Right lung (tissue), 5 donors: Measurements from ENCODE around the gene RAB27B. TPM values are rescaled to one million over a fixed set of nuclear protein-coding genes. Genes with fewer than 3 reads are reported as not detected.
"Not testable (repeated sequence)": the region's sequence is repeated elsewhere in the genome, so short reads cannot be mapped to it uniquely, and the experiment has no call there.

Source experiments
- DNase-seq, 2 donors: peaks; one replicate each; pipeline ENCODE4 v3.0.0-alpha.2; 2013
- polyA plus RNA-seq, 5 donors: library from polyadenylated mRNA; unstranded; fragments of 120-200 nt; gene quantifications; one replicate each; pipeline versions ENCODE4 v1.2.1 to v1.2.3, GENCODE V29; 2013; ENCODE audit warnings: inconsistent platforms in 1 of 5, low replicate concordance in 1 of 5; ENCODE audit not compliant: insufficient read length in 5 of 5, insufficient read depth in 1 of 5

RAB27B gene
- polyA plus RNA-seq, 5 donors, result 4.9 to 12.0 (median 9.3) TPM

DNA sequence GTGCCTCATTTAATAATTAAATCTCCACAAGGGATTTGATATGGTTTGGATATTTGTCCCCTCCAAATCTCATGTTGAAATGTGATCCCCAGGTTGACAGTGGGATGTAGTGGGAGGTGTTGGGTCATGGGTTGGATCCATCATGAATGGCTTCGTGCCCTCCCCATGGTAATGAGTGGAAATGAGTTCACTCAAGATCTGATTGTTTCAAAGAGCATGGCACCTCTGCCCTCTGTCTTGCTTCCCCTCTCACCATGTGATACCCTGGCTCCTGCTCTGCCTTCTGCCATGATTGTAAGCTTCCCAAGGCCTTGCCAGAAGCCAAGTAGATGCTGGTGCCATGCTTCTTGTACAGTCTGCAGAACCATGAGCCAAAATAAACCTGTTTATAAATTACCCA, 15.0 kb upstream of the RAB27B start:
- DNase-seq, result no peak

DNA sequence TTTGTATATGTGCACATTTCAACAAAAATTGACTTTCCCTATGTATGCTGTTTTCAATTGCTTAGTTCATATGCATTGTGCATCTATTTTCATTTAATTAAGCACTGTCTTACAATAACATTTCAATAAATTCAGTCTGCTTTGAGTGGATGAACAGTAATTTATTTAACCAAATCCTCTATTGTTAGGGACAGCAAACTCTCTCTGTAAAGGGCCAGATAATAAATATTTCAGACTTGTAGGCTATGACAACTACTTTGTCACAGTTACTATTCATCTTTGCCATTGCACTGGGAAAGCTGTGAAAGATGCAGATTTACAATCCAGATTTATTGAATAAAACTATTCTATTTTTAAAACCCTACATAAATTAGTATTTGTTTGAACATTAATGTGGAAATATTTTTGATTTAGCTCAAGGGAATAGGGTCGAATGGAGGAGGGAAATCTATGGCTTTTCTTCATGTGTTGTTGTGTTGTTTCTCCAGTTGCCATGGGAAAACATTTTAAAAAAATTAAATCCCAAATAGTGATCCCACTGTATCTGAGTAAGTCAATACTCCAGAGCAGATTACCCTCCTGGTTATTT, 14.2 kb upstream of the RAB27B start:
- DNase-seq, result no peak

DNA sequence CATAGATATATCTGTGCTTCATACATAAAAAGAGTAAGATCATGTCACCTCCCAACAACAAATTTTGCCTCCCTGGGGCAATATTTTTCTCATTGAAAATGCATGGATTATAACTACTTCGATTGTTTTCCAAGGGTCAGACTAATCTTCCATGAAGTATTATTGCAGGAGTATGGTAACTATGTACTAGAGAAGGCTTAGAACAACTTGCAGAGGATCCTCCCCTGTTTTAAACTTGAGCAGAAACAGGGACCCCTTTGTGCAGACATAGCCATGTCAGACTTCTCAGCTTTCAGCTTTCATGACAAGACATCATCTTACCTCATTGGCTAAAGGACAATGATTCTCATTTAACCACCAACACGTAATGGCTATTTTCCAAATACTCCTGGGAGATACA, 13.2 kb upstream of the RAB27B start:
- no peak for DNase-seq

DNA sequence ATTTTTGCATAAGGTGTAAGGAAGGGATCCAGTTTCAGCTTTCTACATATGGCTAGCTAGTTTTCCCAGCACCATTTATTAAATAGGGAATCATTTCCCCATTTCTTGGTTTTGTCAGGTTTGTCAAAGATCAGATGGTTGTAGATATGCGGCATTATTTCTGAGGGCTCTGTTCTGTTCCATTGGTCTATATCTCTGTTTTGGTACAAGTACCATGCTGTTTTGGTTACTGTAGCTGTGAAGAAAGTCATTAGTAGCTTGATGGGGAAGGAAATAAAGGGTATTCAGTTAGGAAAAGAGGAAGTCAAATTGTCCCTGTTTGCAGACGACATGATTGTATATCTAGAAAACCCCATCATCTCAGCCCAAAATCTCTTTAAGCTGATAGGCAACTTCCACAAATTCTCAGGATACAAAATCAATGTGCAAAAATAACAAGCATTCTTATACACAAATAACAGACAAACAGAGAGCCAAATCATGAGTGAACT, 7.4 kb upstream of the RAB27B start:
- DNase-seq, result not testable (repeated sequence)

DNA sequence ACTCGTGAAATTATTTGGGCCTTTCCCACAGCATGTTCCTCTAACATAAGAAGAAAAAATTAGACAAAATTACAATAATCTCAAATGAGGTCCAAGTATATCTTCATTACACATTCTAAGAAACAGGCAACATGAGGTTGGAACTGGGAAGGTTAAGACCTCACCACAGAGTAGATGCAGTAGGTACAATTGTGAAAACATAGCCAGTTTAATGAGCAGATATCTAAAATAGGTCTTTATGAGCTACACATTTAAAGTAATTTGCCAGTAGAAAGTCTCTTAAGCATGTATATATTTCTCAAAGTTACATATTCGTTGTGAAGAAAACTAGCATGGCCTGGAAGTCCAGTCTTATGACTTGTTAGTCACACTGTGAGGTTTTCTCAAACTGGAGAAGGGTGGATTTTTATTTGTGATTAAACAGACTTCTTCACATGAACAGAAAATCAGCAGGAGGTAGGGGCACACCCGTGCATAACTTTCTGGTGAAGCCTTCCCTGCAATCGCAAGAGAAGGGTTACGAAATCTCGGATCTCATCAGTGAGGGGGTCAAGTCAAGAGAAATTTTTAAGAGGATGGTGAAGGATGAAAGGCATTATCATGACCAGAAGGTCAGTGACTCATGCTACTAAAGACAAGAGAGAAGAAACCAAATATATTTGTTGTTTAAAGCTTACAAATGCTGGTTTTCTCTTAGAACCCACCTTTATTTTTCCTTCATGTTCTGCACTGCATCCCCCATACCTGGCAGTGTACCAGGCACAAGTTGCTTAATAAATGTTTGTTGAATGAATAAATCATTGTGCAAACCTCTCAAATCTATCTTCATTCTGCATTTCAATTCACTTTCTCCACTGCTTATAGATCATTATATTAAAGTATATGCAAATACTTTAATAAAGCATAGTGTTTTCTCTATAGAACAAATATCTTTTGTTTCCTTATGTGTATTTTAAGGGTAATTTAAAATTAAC, 5.1 kb upstream of the RAB27B start:
- no peak for DNase-seq

DNA sequence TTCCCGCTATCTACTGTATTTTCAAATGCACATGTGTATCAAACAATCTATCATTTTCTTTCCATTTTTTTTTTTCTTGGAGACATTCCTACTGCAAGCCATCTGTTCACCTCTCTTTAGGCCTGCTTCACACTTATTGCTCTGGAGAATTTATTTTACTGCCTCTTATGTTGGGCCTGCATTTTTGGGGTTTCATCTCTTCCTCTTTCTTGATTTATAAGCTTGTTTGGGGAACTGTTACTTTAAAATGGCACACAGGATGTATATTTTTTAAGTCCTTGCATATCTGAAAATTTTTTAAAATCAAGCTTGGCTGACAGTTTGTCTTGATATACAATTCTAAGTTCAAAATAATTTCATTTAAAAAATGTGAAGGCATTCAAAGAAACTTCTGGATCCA, 3.5 kb upstream of the RAB27B start:
- no peak for DNase-seq

DNA sequence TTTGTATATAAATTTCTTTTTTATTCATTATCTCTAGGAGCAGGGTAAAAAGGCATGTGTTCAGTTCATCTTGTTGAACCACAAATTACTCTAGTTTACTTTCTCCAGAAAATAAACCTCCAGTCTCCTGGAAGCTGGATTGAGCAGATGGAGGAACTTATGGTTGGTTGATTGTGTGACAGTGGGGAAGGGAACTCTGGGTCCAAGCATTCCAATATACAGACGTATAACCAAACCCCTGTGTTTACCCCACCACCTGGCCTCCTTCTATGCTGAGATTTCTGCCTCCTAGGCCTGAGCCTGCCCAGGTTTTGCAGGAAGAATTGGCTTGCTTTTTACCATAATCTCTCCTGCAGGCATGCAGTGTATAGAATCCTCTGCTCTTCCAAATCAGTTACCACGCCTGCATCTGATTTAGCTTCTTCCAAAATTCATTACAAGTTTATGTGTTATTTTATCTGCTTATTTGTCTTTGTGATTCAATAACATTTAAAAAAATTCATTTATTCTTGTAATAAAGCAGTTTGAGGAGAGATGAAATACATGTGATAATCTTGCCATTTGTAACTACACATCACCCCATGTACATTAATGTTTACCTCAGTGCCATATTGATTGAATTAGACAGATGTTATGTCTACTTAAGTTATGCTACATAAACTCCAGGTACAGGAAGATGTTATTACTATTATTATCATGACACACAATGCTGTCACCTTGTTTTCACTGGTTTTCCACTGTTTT, 2.5 kb upstream of the RAB27B start:
- no peak for DNase-seq

DNA sequence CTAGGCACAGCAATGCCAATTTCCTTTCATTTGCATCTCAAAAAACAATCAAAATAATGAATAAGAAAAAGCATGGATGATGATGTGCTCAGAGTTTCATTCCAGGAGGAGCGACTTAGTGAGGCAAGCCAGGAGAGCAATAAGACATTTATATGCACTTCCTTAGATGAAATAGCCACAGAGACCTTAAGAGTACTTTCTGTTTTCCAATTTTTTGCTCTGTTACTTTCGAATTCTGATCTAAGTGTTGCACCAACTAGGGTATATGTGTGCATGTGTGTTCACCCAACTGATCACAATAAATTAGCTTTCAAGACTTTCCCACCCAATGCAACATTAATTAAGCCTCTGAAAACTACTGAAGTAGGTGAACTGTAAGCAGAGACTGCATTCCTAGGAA, 709 bp downstream of the RAB27B start:
- no peak for DNase-seq

DNA sequence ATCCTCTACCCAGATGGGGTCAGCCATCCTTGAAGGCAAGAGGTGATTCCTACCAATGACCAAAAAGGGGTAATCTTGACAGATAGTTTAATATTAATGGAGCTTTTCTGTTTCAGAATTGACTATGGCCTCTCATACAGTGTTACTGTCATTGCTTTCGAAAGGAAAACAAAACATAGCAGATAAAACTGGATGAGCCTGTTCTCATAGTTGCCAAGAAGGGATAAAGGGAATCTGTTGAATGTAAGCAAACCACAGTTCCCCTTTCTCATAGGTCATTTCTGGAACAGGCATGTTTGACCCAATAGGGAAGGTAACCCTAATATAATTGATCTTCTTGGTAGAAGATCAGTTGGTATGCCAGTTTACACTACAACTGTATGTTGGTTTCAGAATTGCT, 1.6 kb downstream of the RAB27B start:
- no peak for DNase-seq

DNA sequence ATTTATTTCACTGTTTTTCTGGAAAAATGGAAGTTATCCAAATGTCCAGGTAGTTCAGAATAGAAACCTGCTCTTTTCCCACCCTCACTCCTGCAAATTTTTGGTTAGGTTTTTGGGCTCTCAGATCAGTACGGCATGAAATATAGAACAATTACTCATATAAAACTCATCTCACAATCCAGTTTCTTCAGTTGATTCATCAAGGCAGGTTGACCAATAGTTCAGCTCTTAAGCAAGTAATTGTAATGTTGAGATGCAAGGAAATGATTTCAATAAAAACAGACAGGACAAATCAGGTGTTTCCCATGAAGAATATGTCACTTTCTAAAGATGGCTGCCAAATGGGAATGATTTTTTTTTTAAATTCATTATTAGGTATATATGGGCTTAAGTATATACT, 2.0 kb downstream of the RAB27B start:
- DNase-seq, result no peak

DNA sequence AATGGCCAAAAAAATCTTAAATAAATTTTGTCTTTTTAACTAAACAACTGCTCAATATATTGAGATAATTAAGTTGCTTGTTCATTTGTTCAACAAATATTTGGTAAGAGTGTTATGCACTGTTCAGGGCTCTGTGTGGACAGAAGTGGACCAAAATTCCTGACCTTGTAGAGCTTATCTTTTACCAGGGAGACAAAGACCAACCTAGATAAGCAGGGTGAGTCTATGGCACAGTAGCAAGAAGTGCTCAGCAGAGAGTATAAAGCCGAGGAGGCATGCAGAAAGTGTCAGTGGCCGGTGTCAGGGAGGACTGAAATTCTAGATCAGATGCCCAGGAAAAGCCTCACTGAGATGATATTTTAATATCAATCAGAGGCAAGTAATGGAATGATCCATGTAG, 2.6 kb downstream of the RAB27B start:
- no peak for DNase-seq

DNA sequence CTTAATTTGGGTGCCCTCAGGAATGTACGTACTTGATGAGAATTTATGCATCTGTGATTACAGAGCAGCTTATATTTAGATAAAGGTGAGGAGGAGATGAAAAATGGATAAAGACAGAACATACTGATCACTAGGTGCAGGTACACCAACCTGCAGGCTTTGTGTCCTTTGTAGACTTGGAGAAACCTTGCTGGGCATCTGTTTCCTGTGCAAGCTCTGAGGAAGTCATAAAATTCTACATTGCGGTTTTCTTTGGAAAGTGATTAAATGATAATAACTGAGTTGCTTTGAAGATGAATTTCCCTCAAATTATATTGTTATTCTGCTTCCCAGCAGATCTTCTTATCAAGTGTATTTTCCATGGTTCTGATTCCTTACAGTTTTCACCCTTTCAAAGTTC, 7.7 kb downstream of the RAB27B start:
- no peak for DNase-seq

DNA sequence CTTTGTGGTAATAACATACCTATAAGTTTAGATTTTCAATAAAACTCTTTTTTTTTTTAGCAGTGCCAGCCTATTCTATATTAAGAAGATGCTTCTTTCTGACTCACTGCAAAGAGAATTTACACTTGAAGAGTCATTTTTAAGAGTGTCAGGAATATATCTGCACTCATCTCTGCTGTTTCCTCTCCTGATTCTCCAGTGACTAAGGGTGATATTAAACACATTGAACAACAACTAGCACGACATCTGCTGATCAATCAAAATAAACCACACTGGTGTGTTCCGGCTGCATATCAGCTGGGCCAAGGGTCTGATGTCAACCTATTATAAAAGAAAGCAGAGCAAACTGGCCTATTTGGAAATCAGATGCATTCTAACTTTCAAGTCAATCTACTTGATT, 15.0 kb downstream of the RAB27B start:
- DNase-seq, result no peak

DNA sequence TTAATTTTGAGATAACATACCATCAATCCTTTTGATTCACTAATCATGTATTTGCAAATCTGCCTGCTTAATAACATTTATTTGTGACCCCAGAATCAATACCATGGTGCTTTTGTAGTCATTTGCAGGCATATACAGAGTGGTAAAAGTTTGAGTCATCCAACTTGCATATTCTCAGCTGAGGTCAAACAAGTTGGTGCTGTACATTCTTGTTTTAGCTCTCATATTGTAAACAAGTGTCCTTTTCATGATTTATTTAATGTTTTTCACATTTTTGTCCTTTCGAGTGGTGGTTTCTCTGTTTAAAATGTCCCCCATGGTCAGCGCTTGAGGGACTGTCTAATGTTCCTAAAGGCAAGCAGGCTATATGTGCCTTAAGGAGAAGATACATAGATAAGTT, 17.5 kb downstream of the RAB27B start:
- no peak for DNase-seq

DNA sequence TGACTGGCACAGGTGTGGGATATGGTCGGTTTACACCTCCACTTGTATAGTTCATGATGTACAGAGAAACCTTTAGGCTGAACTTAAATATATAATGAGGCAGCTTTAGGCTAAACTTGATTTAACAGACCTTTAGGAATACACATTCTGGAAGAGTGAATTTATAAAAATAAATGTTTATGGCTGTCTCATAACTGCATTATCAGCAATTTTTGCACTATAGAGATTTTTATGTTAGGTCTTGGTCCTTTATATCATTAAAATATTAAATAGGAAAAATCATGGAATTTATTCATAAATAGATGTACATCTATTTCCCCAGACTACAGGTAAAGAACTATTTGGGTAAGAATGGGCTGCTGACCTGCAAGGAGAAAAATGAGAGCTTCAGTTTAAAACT, 19.8 kb downstream of the RAB27B start:
- no peak for DNase-seq

DNA sequence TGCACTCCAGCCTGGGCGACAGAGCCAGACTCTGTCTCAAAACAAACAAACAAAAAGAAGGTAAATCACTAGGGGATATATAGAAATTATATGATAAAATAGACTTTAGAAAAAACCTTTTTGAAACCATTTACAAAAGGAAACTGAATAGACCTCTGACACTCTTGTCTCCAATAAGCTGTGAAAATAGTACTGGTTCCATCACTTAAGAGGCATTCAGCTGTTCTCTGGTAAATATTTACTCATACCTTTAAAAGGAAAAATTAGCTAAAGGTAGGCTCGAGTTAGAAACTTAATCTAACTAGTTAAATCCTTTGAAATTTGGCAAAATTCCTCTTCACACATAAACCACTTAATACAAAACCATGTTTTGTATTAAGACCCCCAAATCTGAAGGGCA, 21.4 kb downstream of the RAB27B start:
- DNase-seq, result no peak

DNA sequence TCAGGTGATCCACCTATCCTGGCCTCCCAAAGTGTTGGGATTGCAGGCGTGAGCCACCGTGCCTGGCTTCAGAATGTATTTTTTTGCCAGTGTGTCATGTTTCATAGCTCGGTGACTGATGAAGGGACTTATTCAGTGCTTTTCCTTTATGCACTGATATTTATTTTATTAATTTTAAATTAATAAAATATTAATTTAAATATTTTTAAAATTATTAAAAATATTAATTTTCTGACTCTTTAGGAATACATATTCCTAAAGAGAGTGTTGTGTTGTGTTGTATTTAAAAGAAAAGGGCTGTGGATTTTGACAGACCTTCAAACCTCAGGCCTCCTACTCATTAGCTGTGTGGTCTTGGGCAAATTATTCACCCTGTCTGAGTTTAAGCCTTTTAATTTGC, 22.3 kb downstream of the RAB27B start:
- no peak for DNase-seq

DNA sequence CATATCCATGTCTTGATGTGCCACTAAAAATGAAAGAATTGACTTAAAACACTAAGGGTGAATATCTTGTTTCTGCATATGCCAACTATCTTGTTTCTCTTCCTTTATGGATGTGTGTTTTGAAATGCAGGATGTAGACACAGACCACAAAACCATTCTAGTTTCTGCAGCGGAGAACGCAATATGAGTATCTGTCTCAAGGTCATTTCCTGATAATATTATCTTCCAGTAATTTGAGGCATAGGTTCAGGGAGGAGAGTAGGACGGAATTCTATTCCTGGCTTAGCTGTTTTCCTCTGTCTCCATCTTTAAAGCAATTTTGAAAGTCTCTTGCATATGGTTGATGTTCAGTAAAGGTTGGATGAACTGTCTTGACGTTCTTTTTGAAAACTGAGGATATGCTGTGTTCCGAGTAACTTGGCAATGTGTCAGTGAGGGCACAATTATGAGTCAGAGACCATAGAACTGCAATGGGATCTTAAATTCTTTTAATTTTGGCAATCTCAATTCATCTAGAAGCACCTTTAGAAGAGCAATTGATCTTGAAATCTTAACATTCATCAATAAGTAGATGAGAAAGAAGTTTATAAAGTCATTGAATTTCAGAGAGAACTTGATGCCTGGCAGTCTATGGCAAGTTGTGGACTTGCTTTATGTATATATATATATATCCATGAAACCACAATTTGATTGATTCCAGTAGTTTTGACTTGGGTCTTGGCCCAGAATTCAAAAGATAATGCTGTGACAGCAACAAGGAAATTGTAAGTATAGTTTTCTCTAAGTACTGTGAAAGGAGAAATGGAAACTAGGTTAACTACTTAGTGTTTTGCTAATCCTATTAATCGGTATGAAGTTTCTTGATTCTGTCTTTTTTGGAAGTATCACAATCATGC, 24.8 kb downstream of the RAB27B start:
- DNase-seq, result no peak

DNA sequence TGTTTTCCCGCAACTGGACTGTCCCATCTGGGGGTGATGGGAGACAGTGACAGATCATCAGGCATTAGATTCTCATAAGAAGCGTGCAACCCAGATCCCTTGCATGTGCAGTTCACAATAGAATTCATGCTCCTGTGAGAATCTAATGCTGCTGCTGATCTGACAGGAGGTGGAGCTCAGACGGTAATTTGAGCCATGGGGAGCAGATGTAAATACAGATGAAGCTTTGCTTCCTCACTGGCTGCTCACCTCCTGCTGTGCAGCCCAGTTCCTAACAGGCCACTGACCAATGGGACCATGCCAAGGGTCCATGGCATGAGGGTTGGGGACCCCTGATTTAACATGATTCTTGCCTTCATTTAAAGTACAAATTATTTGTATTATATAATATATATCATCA, 26.8 kb downstream of the RAB27B start:
- DNase-seq, result not testable (repeated sequence)

DNA sequence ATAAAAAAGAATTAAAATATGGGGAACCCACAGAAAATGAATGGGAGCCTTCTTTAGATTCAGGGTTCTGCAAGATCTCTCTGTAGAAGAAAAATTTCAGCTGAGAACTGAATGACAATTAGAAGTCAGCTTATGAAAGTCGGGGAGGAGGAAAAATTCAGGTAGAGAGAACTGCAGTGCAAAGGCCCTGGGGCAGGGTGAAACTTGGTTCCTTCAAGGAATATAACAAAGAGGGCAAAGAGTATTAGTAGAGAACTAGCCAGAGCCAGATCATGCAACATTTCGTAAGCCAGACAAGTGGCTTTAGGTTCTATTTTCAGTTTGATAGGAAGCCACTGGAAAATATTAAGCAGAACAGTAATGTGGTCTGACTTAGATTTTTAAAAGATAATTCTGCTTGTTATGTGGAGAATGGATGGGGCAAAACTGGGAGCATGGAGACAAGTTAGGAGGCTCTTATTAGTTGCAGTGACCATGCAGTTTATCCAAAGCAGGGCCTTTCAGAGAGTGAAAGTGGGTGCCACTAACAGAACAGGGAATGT, 27.9 kb downstream of the RAB27B start:
- no peak for DNase-seq

DNA sequence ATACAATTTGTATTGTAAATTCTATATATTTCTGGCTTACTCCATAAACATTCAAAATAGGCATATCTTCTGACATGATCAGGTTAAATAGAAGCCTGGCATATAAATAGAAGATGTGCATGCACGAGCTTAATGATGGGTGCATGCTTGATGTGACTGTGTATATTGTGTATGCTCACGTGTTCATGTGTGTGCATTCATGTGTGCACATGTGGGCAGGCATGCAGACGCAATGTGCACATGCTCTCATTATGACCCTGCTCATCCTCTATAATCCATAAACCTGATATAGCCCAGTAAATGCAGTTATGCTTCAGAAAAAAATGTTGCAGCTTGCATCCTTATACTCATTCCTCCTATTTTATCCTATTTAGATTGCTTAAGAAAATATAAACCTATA, 29.2 kb downstream of the RAB27B start:
- DNase-seq, result no peak
